H1 (cell line): ENCODE results near the gene ZNF536. TPM values are rescaled to one million over a fixed set of nuclear protein-coding genes. Genes with fewer than 3 reads are reported as not detected.
A peak's percentile ranks its signal among the peaks of the same experiment; 100 is the strongest.

Source experiments
- CTCF ChIA-PET: fragments of 300-600 bp; sonication (Branson Sonifier 250); formaldehyde crosslinking; loops from one replicate; lab custom pipeline; 2021; ENCODE audit not compliant: partially characterized antibody; lab: Charles Lee
- POLR2A ChIA-PET: fragments of 300-600 bp; sonication (Branson Sonifier 250); formaldehyde crosslinking; loops from one replicate; lab custom pipeline; 2021; ENCODE audit warnings: inconsistent platforms; ENCODE audit not compliant: partially characterized antibody; lab: Charles Lee
- DNase-seq, 2 experiments: peaks; one replicate each; pipeline versions ENCODE4 v3.0.0 to v3.0.0-alpha.2; 2010 to 2022; ENCODE audit warnings: low spot score in 2 of 2, low read depth in 1 of 2, mixed read lengths in 1 of 2
- FAIRE-seq: peaks from 2 replicates; lab custom pipeline; 2011; peaks lifted over from hg19 to GRCh38; lab: Jason Lieb, UNC
- H2AFZ ChIP-seq: 2 replicates; pipeline ENCODE4 v1.8.1; 2012; ENCODE audit warnings: low read length, inconsistent platforms
- H2AK5ac ChIP-seq: 2 replicates; pipeline ENCODE4 v1.6.1; 2013; ENCODE audit warnings: low read depth, low read length
- H2BK120ac ChIP-seq: replicated peaks from 2 replicates; pipeline ENCODE3; 2013; ENCODE audit warnings: low read depth, low read length, inconsistent platforms
- H2BK12ac ChIP-seq: 2 replicates; pipeline ENCODE4 v1.6.1; 2013; ENCODE audit warnings: low read depth, low read length
- H2BK15ac ChIP-seq: 2 replicates; pipeline ENCODE4 v1.6.1; 2013; ENCODE audit warnings: low read length
- H2BK20ac ChIP-seq: 2 replicates; pipeline ENCODE4 v1.6.1; 2013; ENCODE audit warnings: low read length
- H2BK5ac ChIP-seq: 2 replicates; pipeline ENCODE4 v1.6.1; 2013; ENCODE audit warnings: low read depth, low read length
- H3K14ac ChIP-seq: 2 replicates; pipeline ENCODE4 v1.6.1; 2013; ENCODE audit warnings: inconsistent platforms; ENCODE audit not compliant: insufficient read length
- H3K18ac ChIP-seq: 2 replicates; pipeline ENCODE4 v1.6.1; 2013; ENCODE audit warnings: low read length; ENCODE audit errors: extremely low read depth
- H3K23ac ChIP-seq: 2 replicates; pipeline ENCODE4 v1.6.1; 2013; ENCODE audit warnings: inconsistent platforms; ENCODE audit not compliant: insufficient read length
- H3K23me2 ChIP-seq: 2 replicates; pipeline ENCODE4 v1.6.1; 2013; ENCODE audit warnings: low read depth, low read length
- H3K27ac ChIP-seq: 2 replicates; pipeline ENCODE4 v1.6.1; 2011; ENCODE audit warnings: low read depth, low read length, inconsistent platforms
- H3K27me3 ChIP-seq, 4 experiments: replicated peaks in 1 of 4; 1 replicate in 1 of 4; 2 replicates in 3 of 4; pipeline versions ENCODE4 v1.6.1 to v1.8.1; 2011 to 2013; ENCODE audit warnings: low read length in 3 of 4, mild to moderate bottlenecking in 3 of 4, inconsistent platforms in 2 of 4, mixed read lengths in 2 of 4, moderate library complexity in 1 of 4; ENCODE audit not compliant: control insufficient read depth in 3 of 4, insufficient read depth in 3 of 4; ENCODE audit errors: extremely low read depth in 1 of 4
- H3K36me3 ChIP-seq, 4 experiments: 2 replicates each; pipeline versions ENCODE4 v1.6.1 to v1.8.1; 2011 to 2013; ENCODE audit warnings: mild to moderate bottlenecking in 4 of 4, low read length in 3 of 4, moderate library complexity in 2 of 4, control low read depth in 1 of 4, inconsistent platforms in 1 of 4; ENCODE audit not compliant: insufficient read depth in 4 of 4, control insufficient read depth in 2 of 4
- H3K4ac ChIP-seq: replicated peaks from 2 replicates; pipeline ENCODE3; 2013; ENCODE audit warnings: low read length, low read depth, mixed read lengths, inconsistent platforms; ENCODE audit not compliant: insufficient read length
- H3K4me1 ChIP-seq, 4 experiments: replicated peaks in 1 of 4; 1 replicate in 1 of 4; 2 replicates in 3 of 4; pipeline versions ENCODE4 v1.6.1 to v1.8.1; 2011 to 2013; ENCODE audit warnings: low read length in 3 of 4, inconsistent platforms in 2 of 4, mixed read lengths in 1 of 4; ENCODE audit not compliant: insufficient read depth in 4 of 4, control insufficient read depth in 3 of 4
- H3K4me2 ChIP-seq, 2 experiments: 2 replicates each; pipeline versions ENCODE4 v1.6.1 to v1.8.1; 2011 to 2013; ENCODE audit warnings: low read depth in 2 of 2, low read length in 2 of 2, control low read depth in 1 of 2, inconsistent platforms in 1 of 2, mild to moderate bottlenecking in 1 of 2; ENCODE audit not compliant: insufficient read depth in 1 of 2
- H3K4me3 ChIP-seq, 4 experiments: fragments of 200-600, 300-600 bp in 1 of 4; sonication (generic), shearing (Covaris generic), sonication (Bioruptor Twin) in 1 of 4; 2 replicates each; pipeline versions ENCODE4 v1.5.1 to v1.8.1; 2011 to 2016; ENCODE audit warnings: low read length in 4 of 4, low read depth in 3 of 4, control low read depth in 2 of 4, inconsistent platforms in 2 of 4, mild to moderate bottlenecking in 2 of 4, mixed read lengths in 1 of 4, moderate library complexity in 1 of 4; ENCODE audit not compliant: insufficient read depth in 2 of 4; ENCODE audit errors: extremely low read depth in 1 of 4
- H3K56ac ChIP-seq: replicated peaks from 2 replicates; pipeline ENCODE3; 2013; ENCODE audit warnings: low read depth, mild to moderate bottlenecking, mixed read lengths, low read length, inconsistent platforms; ENCODE audit not compliant: insufficient read length
- H3K79me1 ChIP-seq: 2 replicates; pipeline ENCODE4 v1.6.1; 2013; ENCODE audit warnings: low read depth, low read length, control low read depth
- H3K79me2 ChIP-seq, 2 experiments: 2 replicates each; pipeline versions ENCODE4 v1.6.1 to v1.8.1; 2012 to 2013; ENCODE audit warnings: low read length in 2 of 2, mild to moderate bottlenecking in 2 of 2, inconsistent platforms in 1 of 2; ENCODE audit not compliant: insufficient read depth in 2 of 2, control insufficient read depth in 1 of 2
- H3K9ac ChIP-seq, 4 experiments: replicated peaks in 1 of 4; 1 replicate in 1 of 4; 2 replicates in 3 of 4; pipeline versions ENCODE4 v1.6.1 to v1.8.1; 2011 to 2013; ENCODE audit warnings: low read depth in 3 of 4, low read length in 3 of 4, control low read depth in 2 of 4, mild to moderate bottlenecking in 2 of 4, moderate library complexity in 2 of 4, inconsistent platforms in 1 of 4; ENCODE audit errors: extremely low read depth in 1 of 4
- H3K9me3 ChIP-seq, 2 experiments: 2 replicates each; pipeline versions ENCODE4 v1.6.1 to v1.8.1; 2012 to 2013; ENCODE audit warnings: mild to moderate bottlenecking in 2 of 2, moderate library complexity in 2 of 2, control low read depth in 1 of 2, inconsistent platforms in 1 of 2, low read depth in 1 of 2, low read length in 1 of 2, mixed read lengths in 1 of 2; ENCODE audit not compliant: insufficient read depth in 2 of 2
- H4K20me1 ChIP-seq, 2 experiments: replicated peaks in 1 of 2; 2 replicates each; pipeline versions ENCODE3 to v1.8.1; 2011 to 2013; ENCODE audit warnings: inconsistent platforms in 2 of 2, low read length in 2 of 2, mild to moderate bottlenecking in 1 of 2; ENCODE audit not compliant: insufficient read depth in 2 of 2, control insufficient read depth in 1 of 2
- H4K5ac ChIP-seq: 2 replicates; pipeline ENCODE4 v1.6.1; 2013; ENCODE audit warnings: low read length, low read depth, mixed read lengths, inconsistent platforms; ENCODE audit not compliant: insufficient read length
- H4K8ac ChIP-seq: 2 replicates; pipeline ENCODE4 v1.8.0; 2013; ENCODE audit warnings: mild to moderate bottlenecking, moderate library complexity, low read length, inconsistent platforms; ENCODE audit not compliant: insufficient read depth; ENCODE audit errors: extremely low read depth
- H4K91ac ChIP-seq: replicated peaks from 2 replicates; pipeline ENCODE3; 2013; ENCODE audit warnings: low read length, mixed read lengths, inconsistent platforms; ENCODE audit not compliant: insufficient read length
- CREB1 ChIP-seq: IDR thresholded peaks from 2 replicates; pipeline ENCODE4 v1.6.1; 2012; ENCODE audit warnings: inconsistent platforms
- WGBS, 2 experiments: shearing (Covaris generic) in 1 of 2; methylation state at CpG; one replicate each; pipeline versions ENCODE4 v1.1.6 to v1.1.7; 2013 to 2015; ENCODE audit warnings: low lambda C conversion rate in 2 of 2, mixed read lengths in 2 of 2, inconsistent platforms in 1 of 2, low coverage in 1 of 2, missing lambda C conversion rate in 1 of 2; ENCODE audit not compliant: insufficient replicate concordance in 2 of 2, insufficient coverage in 1 of 2, insufficient read length in 1 of 2; ENCODE audit errors: extremely low coverage in 1 of 2, missing lambda C conversion rate in 1 of 2; 5-methylcytosine and 5-hydroxymethylcytosine counted together
- polyA plus RNA-seq, 7 experiments: library from polyadenylated mRNA; depleted of rRNA in 3 of 7; stranded (reverse) in 5 of 7; unstranded in 2 of 7; fragments of >200 nt in 5 of 7; fragments of 200-250 nt in 2 of 7; gene quantifications; 1 replicate in 5 of 7; 2 replicates in 1 of 7; 4 replicates in 1 of 7; pipeline versions ENCODE4 v1.2.1 to v1.2.3, GENCODE V29; 2011 to 2013; ENCODE audit warnings: missing spikeins in 2 of 7, mixed read lengths in 2 of 7
- total RNA-seq: library from RNA; stranded (reverse); fragmentation: NEBNext Ultra II Directional; extraction: Animal tissue kit (Norgen Biotek cat#: 25700); gene quantifications from 2 replicates; pipeline ENCODE4 v1.2.1, GENCODE V29; 2021

Gene ZNF536
- total and polyA plus RNA-seq, 2 of the 8 experiments (the other 6 are each of a cell fraction or from before 2014, with no cell fraction given), result 0.09 to 0.11 TPM

DNA sequence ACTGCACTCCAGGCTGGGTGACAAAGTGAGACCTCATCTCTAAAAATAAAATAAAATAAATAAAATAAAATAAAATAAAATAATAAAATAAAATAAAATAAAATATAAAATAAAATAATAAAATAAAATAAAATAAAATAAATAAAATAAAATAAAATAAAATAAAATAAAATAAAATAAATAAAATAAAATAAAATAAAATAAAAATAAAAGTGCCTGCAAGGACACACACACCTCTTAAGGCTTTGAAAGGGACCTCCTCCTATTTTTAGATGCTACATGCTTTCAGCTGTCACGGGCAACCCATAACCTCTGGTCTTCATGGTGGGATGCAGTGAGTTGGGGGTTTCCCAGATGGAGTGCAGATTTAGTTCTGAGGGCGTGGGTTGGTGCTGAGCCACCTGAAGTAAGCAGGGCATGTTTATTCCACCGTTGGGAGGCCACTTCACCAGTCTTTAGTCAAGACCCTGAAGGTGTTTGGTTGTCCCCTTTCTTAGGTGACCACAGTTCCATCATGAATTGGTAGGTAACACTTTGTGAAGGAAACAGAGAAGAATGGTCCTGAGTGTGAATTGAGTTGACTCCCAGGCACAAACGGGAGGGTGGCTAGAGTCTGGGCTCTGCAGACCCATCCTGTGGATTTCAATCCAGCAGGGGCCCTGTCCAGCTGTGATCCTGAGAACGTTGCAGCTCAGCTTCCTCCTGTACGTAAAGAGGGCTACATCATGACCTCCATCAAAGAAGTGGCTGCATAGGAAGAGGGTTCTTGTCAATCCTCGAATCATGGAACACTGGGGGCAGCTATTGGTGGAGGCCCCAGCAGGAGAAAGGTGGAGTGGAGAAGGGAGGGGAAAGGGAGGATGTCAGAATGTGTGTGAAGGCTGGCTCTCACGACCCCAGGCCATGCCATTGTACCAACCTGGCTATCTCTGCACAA is 234.2 kb downstream of the ZNF536 start:
- TF ChIP-seq CREB1, result no peak
- Histone ChIP-seq H2BK15ac (peak overlapping the region; percentile 66), H3K18ac (no peak overlapping the region), H3K14ac (no peak overlapping the region), H4K8ac (no peak overlapping the region), H3K4ac (no peak overlapping the region), H3K23ac (no peak overlapping the region), H3K9ac (no peak overlapping the region), H3K9me3 (no peaks in the 10 kb centered on the region), H2BK5ac (no peak overlapping the region), H2AK5ac (no peak overlapping the region), H3K23me2 (peaks cover 5% of the 10 kb centered on the region; the same call in 1 of the 2 replicates), H2BK120ac (no peak overlapping the region), H3K79me2 (no peaks in the 10 kb centered on the region), H3K4me1 (no peaks in the 10 kb centered on the region), H3K56ac (no peak overlapping the region), H3K36me3 (no peaks in the 10 kb centered on the region), H2AFZ (peak overlapping the region; percentile 28; the same call in 1 of the 2 replicates), H3K27me3 (no peaks in the 10 kb centered on the region), H3K79me1 (no peaks in the 10 kb centered on the region), H3K4me3 (no peak overlapping the region), H4K91ac (no peak overlapping the region), H2BK20ac (no peak overlapping the region), H3K4me2 (no peak overlapping the region), H3K27ac (no peak overlapping the region), H2BK12ac (no peak overlapping the region), H4K20me1 (no peaks in the 10 kb centered on the region), H4K5ac (no peak overlapping the region)
- DNase-seq (peak in 1 of 2 experiments; percentile 33), FAIRE-seq (no peak)
- 79% methylated on average over 8 of the region's 8 CpGs; no CpG with 5 or more reads in 1 of the 2 experiments for WGBS, 2 experiments
- ChIA-PET POLR2A (no interaction called here), CTCF (interaction anchor here (1.0 kb wide), 1 partner anchor 19 kb away, joined by 3 read pairs; no protein-coding TSS in a partner anchor)
